Measurements from ENCODE around the gene TNFSF8.

TNFSF8 gene

DNA sequence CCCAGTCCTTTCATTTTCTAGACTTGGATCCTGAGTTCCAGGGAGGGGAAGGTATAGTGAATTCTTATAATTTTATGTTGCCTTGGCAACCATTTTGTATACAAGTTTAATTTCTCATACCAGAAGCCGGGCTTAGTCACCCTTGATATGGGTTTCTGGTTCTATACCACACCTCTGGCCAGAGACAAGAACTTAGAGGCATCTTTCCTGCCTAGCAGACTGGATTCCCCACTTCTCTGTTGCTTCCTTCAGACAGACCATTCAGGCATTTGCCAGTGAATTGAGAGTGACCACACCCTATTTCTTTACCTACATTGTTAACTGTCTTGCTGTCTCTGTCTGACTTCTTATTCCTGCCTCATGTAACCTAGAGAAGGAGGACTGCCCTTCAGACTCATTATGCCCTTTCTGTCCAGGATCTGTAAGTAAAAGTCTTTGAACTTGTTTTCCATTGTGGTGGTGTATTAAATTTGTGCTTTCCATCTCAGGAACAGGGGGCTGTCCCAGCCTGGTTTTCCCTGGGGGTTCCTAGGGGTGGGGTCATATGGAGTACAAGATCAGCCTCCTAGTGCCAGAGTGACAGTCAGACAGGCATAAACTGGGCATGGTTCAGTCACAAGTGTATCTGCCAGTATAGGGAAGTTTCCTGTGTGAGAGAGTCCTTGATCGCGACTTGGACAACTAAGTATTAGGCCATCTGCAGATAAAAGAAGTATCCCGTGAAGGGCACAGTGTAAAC lies 27.4 kb downstream of the TNFSF8 start:
- DNase-seq = no peak

DNA sequence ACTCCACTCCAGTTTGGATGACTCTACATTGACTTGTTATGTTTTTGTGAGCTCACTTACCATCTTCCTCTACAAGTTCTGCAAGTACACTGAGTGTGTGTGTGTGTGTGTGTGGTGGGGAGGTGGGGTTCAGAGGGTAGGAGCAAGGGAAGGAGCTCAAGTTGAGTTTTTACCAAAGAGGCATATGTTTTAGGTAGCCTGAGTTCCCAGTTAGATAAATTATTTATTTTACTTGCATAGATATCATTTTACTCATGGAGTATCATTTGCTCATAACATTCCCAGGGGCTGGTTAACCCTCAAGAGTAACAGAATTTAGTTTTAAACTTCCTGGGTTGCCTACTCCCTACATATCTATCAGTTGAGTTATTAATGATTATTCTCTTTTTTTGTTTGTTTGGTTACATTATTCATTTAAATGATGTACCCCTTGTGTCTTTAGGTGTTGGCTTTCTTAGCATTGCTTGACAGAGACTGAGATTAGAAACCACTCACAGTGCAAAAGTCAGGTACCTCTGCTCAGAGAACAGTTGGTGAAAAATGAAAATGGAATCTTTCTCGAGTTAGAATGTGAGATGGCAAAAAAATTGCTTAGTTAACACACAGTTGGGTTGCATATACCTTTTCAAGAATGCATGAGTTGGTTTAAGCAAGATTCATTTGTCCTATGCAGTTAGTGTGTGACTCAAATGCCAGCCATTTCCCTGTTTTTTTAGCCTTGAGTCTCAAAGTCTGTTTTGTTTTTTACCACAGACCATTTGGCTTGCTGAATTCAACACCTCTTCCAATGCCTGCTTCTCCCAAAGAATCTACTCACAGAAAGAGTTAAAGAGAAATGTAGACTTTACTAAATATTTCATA lies 29.2 kb downstream of the TNFSF8 start:
- no peak for DNase-seq

DNA sequence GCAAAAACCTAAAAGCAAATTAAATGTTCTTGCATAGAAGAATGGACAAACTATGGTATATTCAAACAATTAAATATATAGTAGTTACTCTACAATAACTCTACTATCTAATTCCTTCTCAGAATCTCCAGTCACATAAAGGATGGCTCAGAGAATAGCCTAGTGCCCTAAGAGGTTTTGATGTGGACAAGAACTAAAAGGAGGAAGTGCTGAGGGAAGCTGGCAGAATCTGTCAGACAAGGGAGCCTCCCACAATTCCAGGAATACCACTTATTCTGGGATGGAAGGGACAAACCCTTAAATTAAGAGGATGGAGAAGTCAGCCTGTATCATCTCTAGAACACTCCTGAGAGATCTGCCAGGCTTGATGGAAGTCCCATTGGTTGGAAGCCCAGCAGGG lies 30.4 kb downstream of the TNFSF8 start:
- DNase-seq = no peak

DNA sequence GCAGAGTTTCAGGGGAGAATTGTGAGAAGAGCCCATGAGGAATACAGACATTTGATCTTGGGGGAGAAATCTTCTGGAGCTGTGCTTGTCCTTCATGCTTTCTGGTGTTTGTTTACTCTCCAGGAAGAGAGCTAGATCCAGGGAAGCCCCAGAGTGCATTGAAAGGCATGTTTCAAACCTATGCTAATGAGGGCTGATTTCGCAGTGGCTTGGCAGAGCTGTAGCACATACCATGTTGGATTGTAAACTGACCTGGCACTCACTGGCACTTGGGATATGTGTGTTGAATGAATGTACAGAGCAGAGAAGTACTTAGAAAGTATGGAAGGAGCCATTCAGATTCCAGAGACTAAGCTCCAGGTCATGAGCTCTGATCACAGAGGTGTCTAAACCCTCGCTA lies 30.9 kb downstream of the TNFSF8 start:
- DNase-seq = peak; percentile 60

DNA sequence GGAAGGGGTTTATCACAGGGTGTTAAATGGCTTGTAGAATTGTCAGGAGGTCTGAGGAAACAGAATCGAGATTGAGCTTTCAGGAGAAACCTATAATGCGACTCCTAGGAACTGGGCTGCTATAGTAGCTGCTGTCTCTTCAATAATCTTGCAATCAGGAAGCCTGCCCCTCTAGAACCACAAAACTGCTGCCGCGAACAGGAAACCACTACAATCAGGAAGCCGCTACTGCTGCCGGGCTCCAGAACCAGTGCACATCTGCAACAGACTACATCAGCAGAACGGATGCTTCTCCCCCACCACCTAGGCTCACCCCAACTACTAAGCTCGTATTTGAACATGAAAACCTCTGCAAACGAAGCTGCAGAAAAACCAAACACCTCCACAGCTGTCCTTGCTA lies 31.6 kb downstream of the TNFSF8 start:
- no peak for DNase-seq

DNA sequence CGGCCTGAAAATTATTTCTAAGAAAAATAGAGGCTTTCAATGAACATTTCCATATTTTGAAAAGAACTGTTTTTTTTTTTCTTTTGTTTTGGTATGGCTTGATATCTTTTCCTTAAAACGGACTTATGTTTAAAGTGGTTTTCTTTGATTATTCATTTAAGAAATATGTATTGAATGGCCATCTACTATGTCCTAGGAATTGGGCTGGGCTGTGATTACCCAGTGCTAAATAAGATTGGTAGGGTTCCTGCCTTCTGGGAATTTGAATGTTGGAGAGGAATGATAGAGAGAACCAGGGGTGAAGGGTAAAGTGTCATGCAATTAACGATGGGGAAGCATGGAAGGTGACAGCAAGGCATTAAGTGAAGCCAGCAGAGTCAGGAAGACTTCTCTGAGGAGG lies 33.2 kb downstream of the TNFSF8 start:
- no peak for DNase-seq

- no peak for DNase-seq
These were observed 34.0 kb downstream of the TNFSF8 start for GRCh38 chr9:114896344-114896743.

GRCh38 chr9:114895521-114895991 lies 34.8 kb downstream of the TNFSF8 start:
- DNase-seq = no peak

DNA sequence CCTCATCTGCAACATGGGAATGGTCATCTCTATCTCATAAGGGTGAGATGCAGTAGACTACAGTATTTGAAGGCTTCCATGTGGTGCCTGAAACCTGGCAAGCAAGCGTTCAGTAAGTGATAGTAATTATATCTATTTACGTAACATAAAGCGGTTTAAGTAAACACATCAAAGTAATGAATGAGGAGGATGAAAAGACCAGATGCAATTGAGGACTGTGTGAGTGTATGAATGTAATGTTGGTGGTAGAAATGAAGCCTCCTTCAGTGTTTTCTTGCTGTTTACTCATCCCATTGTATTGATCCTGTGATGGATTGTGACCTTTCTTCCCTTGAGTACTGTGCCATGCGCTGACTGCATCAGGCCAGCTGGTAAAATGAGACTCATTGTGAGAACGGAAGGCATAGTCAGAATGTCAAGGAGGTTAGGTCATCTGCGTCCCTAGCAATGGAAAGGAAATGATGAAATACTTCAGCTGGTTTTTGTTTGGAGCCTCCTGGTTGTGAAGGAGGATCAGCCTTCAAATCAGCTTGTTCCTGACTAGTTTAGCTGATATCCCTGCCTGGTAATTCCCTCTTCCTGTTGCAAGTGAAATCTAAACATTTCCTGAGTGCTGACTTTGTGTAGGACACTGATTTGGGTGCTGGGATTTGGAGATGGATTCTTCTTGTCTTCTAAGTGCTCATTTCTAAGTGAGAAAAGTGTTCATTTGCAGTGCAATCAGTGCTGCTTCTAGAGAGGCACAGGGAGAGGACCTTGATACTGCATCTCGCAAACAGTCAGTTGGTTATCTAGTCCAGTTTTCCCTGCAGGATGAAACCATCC lies 35.6 kb downstream of the TNFSF8 start:
- peak; percentile 25 for DNase-seq

DNA sequence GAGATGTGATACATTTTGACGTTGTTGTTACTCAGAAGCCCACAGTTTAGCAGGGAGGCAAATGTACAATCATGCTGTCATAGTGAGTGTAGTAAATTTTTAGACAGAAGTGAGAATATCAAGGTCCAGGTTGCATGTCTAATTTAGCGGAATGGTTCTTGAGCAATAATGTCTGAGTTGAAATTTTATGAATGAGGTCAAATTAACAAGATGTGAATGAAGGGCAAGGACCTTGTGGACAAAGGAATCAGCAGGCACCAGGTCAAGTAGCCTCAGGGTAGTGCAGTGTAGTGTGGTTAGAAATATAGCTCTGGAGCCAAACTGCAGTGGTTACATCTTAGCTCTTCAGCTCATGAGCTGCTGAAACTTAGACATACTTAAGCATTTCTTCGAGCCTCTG lies 36.2 kb downstream of the TNFSF8 start:
- no peak for DNase-seq

DNA sequence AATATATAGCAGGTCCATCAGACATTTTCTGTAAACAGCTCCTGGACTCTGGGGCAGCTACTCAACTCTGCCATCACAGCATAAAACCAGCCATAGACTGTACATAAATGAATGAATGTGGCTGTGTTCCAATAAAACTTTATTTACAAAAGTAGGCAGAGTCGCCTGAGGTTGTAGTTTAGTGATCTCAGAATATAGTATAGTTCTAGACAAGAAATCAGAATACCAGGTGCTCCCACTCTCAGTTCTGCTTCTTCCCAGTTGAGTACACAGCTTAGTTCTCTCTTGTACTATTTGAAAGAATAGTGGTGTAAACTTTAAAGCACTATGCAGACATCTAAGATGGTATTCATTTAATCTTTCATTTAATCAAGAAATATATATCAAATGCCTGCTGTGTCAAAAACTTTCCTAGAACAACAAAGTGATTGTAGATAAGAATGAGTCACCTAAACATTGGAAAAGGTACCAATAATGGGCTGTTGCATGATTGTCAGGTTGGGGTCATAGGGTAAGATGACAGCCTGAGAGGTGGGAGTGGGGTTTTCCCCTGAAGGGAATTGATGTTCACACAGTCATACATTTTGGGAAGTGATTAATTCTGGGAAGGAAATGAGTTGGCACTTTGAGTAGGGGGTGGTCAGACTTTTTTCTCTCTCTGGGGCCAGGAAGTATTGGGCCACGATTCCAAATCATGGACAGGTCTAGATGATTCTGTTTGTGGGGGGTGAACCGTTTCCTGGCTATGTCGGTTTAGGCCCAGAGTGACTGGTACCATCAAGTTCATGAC lies 37.0 kb downstream of the TNFSF8 start:
- DNase-seq = no peak

GRCh38 chr9:114889802-114890224 lies 40.6 kb downstream of the TNFSF8 start:
- no peak for DNase-seq

DNA sequence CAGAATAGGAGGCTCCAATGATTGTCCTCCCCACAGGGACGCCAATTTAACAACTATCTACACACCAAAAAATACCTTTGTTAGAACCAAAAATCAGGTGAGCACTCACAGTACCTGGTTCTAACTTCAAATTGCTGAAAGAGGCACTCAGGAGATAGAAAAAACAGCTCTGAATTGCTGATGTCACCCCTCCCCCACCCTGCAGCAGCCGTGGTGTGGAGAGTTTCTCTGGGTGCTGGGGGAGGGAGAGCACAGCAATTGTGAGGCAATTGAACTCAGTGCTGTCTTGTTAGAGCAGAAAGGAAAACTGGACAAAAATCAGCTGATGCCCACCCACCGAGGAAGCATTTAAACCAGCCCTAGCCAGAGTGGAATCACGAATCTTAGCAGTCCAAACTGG lies 41.8 kb downstream of the TNFSF8 start:
- DNase-seq = no peak

- DNase-seq = no peak
These were observed 42.4 kb downstream of the TNFSF8 start for GRCh38 chr9:114887963-114888362.

DNA sequence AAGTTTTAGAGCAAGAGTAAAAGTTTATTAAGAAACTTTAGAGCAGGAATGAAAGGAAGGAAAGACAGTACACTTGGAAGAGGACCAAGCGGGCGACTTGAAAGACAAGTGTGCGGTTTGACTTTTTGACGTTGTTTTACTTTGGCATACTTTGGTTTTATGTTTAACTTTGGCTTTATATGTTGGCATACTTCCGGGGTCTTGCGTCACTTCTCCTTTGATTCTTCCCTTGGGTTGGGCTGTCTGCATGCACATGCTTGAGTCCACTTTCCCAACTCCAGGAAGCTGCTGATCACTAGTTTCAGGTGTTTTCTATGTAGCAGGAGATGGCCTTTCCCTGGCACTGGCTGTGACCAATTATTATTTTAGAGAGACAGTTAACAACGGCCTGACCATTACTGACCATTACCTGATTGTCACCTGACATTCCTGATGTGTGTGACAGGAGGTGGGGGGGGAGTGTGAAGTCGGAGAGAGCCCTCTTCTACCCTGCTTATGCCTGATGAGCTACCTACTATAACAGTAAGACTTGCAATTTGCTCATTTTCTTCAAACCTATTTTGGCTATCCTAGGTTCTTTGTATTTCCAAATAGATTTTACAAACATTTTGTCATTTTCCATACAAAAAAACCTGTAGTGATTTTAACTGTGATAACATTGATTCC lies 45.5 kb downstream of the TNFSF8 start:
- no peak for DNase-seq

GRCh38 chr9:114883709-114884108 lies 46.7 kb downstream of the TNFSF8 start:
- no peak for DNase-seq

- DNase-seq = no peak
These were observed 50.1 kb downstream of the TNFSF8 start for GRCh38 chr9:114880291-114880745.

DNA sequence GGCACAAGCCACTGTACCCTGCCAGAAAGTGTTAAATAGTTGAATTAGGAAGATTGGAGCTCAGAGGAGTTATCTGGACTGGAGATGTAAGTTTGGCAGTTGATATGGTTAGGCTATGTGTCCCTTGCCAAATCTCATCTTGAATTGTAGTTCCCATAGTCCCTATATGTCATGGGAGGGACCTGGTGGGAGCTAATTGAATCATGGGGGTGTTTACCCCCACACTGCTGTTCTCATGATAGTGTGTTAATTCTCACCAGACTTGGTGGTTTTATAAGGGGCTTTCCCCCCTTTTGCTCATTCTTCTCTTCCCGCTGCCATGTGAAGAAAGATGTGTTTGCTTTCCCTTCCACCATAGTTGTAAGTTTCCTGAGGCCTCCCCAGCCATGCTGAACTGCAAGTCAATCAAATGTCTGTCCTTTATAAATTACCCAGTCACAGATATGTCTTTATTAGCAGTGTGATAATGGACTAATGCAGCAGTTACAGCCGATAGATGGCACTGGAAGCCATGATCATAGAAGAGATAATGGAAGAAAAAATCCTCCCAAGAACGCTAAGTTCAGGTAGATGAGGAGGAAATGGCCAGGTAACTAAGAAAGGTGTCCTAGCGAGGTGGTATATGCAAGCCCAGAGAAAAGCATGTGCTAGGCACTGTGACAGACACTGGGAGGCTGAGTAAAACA lies 51.4 kb downstream of the TNFSF8 start:
- no peak for DNase-seq

DNA sequence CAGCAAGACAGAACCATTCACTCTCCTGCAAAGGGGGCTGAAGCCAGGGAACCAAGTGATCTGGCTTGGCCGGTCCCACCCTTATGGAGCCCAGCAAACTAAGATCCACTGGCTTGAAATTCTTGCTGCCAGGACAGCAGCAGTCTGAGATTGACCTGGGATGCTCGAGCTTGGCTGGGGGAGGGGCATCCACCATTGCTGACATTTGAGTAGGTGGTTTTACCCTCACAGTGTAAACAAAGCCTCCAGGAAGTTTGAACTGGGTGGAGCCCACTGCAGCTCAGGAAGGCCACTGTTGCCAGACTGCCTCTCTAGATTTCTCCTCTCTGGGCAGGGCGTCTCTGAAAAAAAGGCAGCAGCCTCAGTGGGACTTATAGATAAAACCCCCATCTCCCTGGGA lies 60.5 kb downstream of the TNFSF8 start:
- DNase-seq = no peak

DNA sequence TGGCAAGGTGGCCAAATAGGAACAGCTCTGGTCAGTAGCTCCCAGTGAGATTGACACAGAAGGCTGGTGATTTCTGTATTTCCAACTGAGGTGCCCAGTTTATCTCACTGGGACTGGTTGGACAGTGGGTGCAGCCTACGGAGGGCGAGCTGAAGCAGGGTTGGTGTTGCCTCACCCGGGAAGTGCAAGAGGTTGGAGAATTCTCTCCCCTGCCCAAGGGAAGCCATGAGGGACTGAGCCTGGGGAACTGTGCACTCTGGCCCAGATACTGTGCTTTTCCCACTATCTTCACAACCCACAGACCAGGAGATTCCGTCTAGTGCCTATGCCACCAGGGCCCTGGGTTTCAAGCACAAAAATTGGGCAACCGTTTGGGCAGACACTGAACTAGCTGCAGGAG lies 61.0 kb downstream of the TNFSF8 start:
- no peak for DNase-seq

DNA sequence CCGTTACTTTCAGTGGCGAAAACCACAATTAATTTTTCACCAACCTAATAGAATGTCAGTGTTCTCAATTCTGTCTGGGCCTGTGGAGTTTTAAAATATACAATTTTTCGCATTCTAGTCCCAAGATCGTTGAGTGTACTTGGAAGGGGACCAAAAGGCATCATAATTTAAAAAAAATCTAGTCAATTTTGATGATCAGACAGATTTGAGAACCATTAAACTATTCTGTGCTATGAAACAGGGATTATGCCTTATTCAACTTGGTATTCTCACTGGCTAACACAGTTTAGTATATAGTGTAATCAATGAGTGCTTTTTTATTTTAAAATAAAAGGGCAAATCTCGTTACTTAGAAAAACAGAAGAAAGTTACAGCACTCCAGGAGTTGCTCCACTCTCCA lies 63.1 kb downstream of the TNFSF8 start:
- no peak for DNase-seq

Measured in DMS79 treated with DMSO at 0.1 percent for 48 hours (cell line).